B cell (primary cell): Measurements from ENCODE around the gene ZPLD1.

Experiments used
- EZH2 ChIP-seq: IDR thresholded peaks from 2 replicates; pipeline ENCODE4 v1.6.1; 2012; ENCODE audit warnings: borderline replicate concordance, low read depth, mild to moderate bottlenecking, moderate library complexity, low read length; ENCODE audit not compliant: insufficient read depth, poor library complexity, severe bottlenecking
- TF ChIP-seq, protein P1 (sequence below): fragments of 200-600 bp; IDR thresholded peaks from one replicate; pipeline ENCODE4 v1.8.0; 2022; ENCODE audit warnings: antibody characterized with exemption, mild to moderate bottlenecking

DNA sequence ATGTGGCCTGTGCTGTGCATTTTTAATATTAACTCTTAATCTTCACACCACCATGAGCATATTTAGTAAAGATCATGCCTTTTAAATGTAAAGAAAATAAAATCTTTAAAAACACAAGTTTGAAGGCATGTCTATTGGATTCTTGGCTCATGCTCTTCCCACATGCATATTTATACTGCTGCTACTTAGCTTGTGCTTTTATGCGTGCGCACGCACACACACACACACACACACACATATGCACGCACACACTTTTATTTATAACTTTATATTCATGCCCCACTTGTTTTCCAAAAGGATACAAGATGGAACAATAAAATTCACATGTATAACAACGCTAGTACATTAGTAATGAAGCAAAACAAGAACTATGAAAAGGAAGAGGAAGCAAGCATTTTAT lies 36.1 kb upstream of the ZPLD1 start:
- TF ChIP-seq, protein P1, sequence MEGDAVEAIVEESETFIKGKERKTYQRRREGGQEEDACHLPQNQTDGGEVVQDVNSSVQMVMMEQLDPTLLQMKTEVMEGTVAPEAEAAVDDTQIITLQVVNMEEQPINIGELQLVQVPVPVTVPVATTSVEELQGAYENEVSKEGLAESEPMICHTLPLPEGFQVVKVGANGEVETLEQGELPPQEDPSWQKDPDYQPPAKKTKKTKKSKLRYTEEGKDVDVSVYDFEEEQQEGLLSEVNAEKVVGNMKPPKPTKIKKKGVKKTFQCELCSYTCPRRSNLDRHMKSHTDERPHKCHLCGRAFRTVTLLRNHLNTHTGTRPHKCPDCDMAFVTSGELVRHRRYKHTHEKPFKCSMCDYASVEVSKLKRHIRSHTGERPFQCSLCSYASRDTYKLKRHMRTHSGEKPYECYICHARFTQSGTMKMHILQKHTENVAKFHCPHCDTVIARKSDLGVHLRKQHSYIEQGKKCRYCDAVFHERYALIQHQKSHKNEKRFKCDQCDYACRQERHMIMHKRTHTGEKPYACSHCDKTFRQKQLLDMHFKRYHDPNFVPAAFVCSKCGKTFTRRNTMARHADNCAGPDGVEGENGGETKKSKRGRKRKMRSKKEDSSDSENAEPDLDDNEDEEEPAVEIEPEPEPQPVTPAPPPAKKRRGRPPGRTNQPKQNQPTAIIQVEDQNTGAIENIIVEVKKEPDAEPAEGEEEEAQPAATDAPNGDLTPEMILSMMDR, result no peak
- TF ChIP-seq EZH2, result no peak
